Measurements from ENCODE around the gene COL11A2. TPM values are rescaled to one million over a fixed set of nuclear protein-coding genes. Genes with fewer than 3 reads are reported as not detected.

The COL11A2 gene
- total RNA-seq, 1 donor from 2014 or later = 0.47 TPM

- Mint-ChIP-seq H3K27me3 (peaks cover 26% of the 10 kb centered on the region), H3K27ac (no peak overlapping the region), H3K9me3 (no peaks in the 10 kb centered on the region), H3K36me3 (ENCODE audit: low read depth) (peaks cover 26% of the 10 kb centered on the region), H3K4me1 (peaks cover 32% of the 10 kb centered on the region), H3K4me3 (no peak overlapping the region)
- ATAC-seq (ENCODE audit: low read depth) = no peak
- POLR2A ChIA-PET = interaction anchor here (0.6 to 0.7 kb wide), 2 partner anchors 50 to 311 kb away, joined by 3 to 6 read pairs; no protein-coding TSS in a partner anchor
- no peak for TF ChIP-seq CTCF (IDR thresholded peaks at IDR 0.05)
- intact Hi-C loops (cut with micrococcal nuclease) = no loop called here
- CTCF ChIA-PET = no interaction called here
- no peak for DNase-seq
Observed at GRCh38 chr6:33211136-33211535, 18.9 kb upstream of the COL11A2 start.

GRCh38 chr6:33209856-33210255, 17.6 kb upstream of the COL11A2 start:
- intact Hi-C loops (cut with micrococcal nuclease) = loop anchor here (2.0 to 10.0 kb wide), 3 partner anchors 17 to 1235 kb away; partner anchors contain the start of genes COL11A2 and DXO
- Mint-ChIP-seq H3K9me3 (no peaks in the 10 kb centered on the region), H3K27me3 (peaks cover 22% of the 10 kb centered on the region), H3K27ac (no peak overlapping the region), H3K4me3 (peak overlapping the region; percentile 35), H3K36me3 (ENCODE audit: low read depth) (peaks cover 26% of the 10 kb centered on the region), H3K4me1 (peaks cover 43% of the 10 kb centered on the region)
- ChIA-PET POLR2A (interaction anchor here (2.2 to 2.7 kb wide), 3 partner anchors 39 to 238 kb away, joined by 19 to 38 read pairs (median 37); partner anchors contain the start of genes RPS18 and VPS52), CTCF (no interaction called here)
- ATAC-seq (ENCODE audit: low read depth) (no peak), DNase-seq (no peak)
- TF ChIP-seq CTCF (IDR thresholded peaks at IDR 0.05) = no peak

- DNase-seq = peak; percentile 88
- Mint-ChIP-seq H3K9me3 (no peaks in the 10 kb centered on the region), H3K27ac (peak within 1 kb of the TSS; percentile 82), H3K4me3 (peak within 1 kb of the TSS; percentile 87), H3K4me1 (peaks cover 45% of the 10 kb centered on the region), H3K27me3 (peaks cover 13% of the 10 kb centered on the region), H3K36me3 (ENCODE audit: low read depth) (peaks cover 33% of the 10 kb centered on the region)
- peak; percentile 51 for ATAC-seq (ENCODE audit: low read depth)
- POLR2A ChIA-PET = interaction anchor here (0.6 to 2.7 kb wide), 33 partner anchors 10 to 1842 kb away, joined by 3 to 38 read pairs (median 4); partner anchors contain the start of genes B3GALT4, BAK1, HLA-DPB1 and RGL2
- no peak for TF ChIP-seq CTCF (IDR thresholded peaks at IDR 0.05)
- intact Hi-C loops (cut with micrococcal nuclease) = loop anchor here (1.0 to 10.0 kb wide), 5 partner anchors 8 to 1234 kb away; partner anchors contain the start of genes COL11A2, DXO, RXRB and SLC39A7
- CTCF ChIA-PET = interaction anchor here (0.9 to 1.8 kb wide), 5 partner anchors 11 to 208 kb away, joined by 4 to 8 read pairs (median 4); no protein-coding TSS in a partner anchor
Observed at GRCh38 chr6:33208091-33208967, 16.1 kb upstream of the COL11A2 start, which contains the start of gene RING1. Gene RING1 (plus strand): TSS chr6:33208500. CDS start chr6:33208823, 323 bp downstream.

- H3K4me1 Mint-ChIP-seq = peaks cover 45% of the 10 kb centered on the region
- no peak for ATAC-seq (ENCODE audit: low read depth)
Observed at GRCh38 chr6:33207552-33208090, 15.4 kb upstream of the COL11A2 start.

More at GRCh38 chr6:33207552-33208090, 15.4 kb upstream of the COL11A2 start:
- peak; percentile 32 for DNase-seq
- TF ChIP-seq CTCF (IDR thresholded peaks at IDR 0.05) = no peak
- H3K4me3 Mint-ChIP-seq = peak overlapping the region; percentile 87
- H3K9me3 Mint-ChIP-seq = no peaks in the 10 kb centered on the region
- peak overlapping the region; percentile 76 for H3K27ac Mint-ChIP-seq
- ChIA-PET CTCF (interaction anchor here (0.9 to 1.8 kb wide), 4 partner anchors 39 to 207 kb away, joined by 4 to 8 read pairs (median 4); no protein-coding TSS in a partner anchor), POLR2A (interaction anchor here (0.6 to 2.7 kb wide), 24 partner anchors 9 to 516 kb away, joined by 3 to 38 read pairs (median 4); partner anchors contain the start of genes BAK1, HLA-DPB1, RGL2 and RPS18)
- peaks cover 39% of the 10 kb centered on the region for H3K36me3 Mint-ChIP-seq (ENCODE audit: low read depth)
- H3K27me3 Mint-ChIP-seq = peaks cover 6% of the 10 kb centered on the region
- intact Hi-C loops (cut with micrococcal nuclease) = loop anchor here (1.0 to 10.0 kb wide), 5 partner anchors 7 to 1233 kb away; partner anchors contain the start of genes COL11A2, DXO, RXRB and SLC39A7
